Endothelial cell of umbilical vein (primary cell): ENCODE data around the gene CIDEA. TPM values are rescaled to one million over a fixed set of nuclear protein-coding genes. Genes with fewer than 3 reads are reported as not detected.

Experiments
- BruUV-seq: library from RNA; stranded (reverse); fragments of 400-500 nt; replicated peaks from 2 replicates; lab custom pipeline; 2021; lab: Mats Ljungman, UMichigan
- CTCF ChIA-PET: fragments of 300-600, 350-600 bp; sonication (Branson Sonifier 250); formaldehyde crosslinking; loops from one replicate; lab custom pipeline; 2021; ENCODE audit warnings: antibody characterized with exemption, inconsistent platforms; lab: Charles Lee
- POLR2A ChIA-PET: fragments of 300-600, 350-600 bp; sonication (Branson Sonifier 250); formaldehyde crosslinking; loops from one replicate; lab custom pipeline; 2021; ENCODE audit warnings: antibody characterized with exemption, inconsistent platforms; lab: Charles Lee
- DNase-seq: peaks from one replicate; pipeline ENCODE4 v3.0.0-alpha.2; 2011; ENCODE audit warnings: low read depth, low spot score
- FAIRE-seq: peaks from 2 replicates; lab custom pipeline; 2011; peaks lifted over from hg19 to GRCh38; lab: Jason Lieb, UNC
- H2AFZ ChIP-seq: 2 replicates; pipeline ENCODE4 v1.6.0; 2012; ENCODE audit warnings: low read depth, low read length, control low read depth, inconsistent platforms
- H3K27ac ChIP-seq: 2 replicates; pipeline ENCODE4 v1.5.1; 2011; ENCODE audit warnings: low read depth, mild to moderate bottlenecking, control low read depth, low read length, moderate library complexity; ENCODE audit not compliant: insufficient read depth
- H3K27me3 ChIP-seq, 2 experiments: 2 replicates each; pipeline versions ENCODE4 v1.6.0 to v1.6.1; 2011; ENCODE audit warnings: low read length in 2 of 2, mixed read lengths in 1 of 2; ENCODE audit not compliant: control insufficient read depth in 2 of 2, insufficient read depth in 2 of 2
- H3K36me3 ChIP-seq, 2 experiments: 2 replicates in 1 of 2; 3 replicates in 1 of 2; pipeline ENCODE4 v1.5.1; 2011; ENCODE audit warnings: low read length in 2 of 2, mild to moderate bottlenecking in 1 of 2, moderate library complexity in 1 of 2; ENCODE audit not compliant: control insufficient read depth in 2 of 2, insufficient read depth in 2 of 2; ENCODE audit errors: extremely low read depth in 1 of 2
- H3K4me1 ChIP-seq: 3 replicates; pipeline ENCODE4 v1.5.1; 2011; ENCODE audit warnings: mild to moderate bottlenecking, low read length; ENCODE audit not compliant: control insufficient read depth, insufficient read depth; ENCODE audit errors: extremely low read depth
- H3K4me2 ChIP-seq: 2 replicates; pipeline ENCODE4 v1.6.1; 2011; ENCODE audit warnings: low read length, control low read depth, mixed read lengths; ENCODE audit not compliant: insufficient read depth
- H3K4me3 ChIP-seq, 3 experiments: fragments of 200-600 bp in 1 of 3; sonication (generic), shearing (Covaris generic) in 1 of 3; replicated peaks in 1 of 3; 2 replicates each; pipeline ENCODE4 v1.5.1; 2011 to 2016; ENCODE audit warnings: control low read depth in 3 of 3, low read length in 3 of 3, mild to moderate bottlenecking in 2 of 3, inconsistent platforms in 1 of 3, low read depth in 1 of 3, moderate library complexity in 1 of 3; ENCODE audit not compliant: insufficient read depth in 1 of 3
- H3K79me2 ChIP-seq: 2 replicates; pipeline ENCODE4 v1.6.0; 2012; ENCODE audit warnings: low read length, inconsistent platforms; ENCODE audit not compliant: control insufficient read depth, insufficient read depth
- H3K9ac ChIP-seq: replicated peaks from 2 replicates; pipeline ENCODE3; 2011; ENCODE audit warnings: low read length, control low read depth; ENCODE audit not compliant: insufficient read depth; ENCODE audit errors: extremely low read depth
- H3K9me1 ChIP-seq: replicated peaks from 3 replicates; pipeline ENCODE4 v1.6.0; 2011; ENCODE audit warnings: mild to moderate bottlenecking, low read length; ENCODE audit not compliant: control insufficient read depth, insufficient read depth; ENCODE audit errors: extremely low read depth
- H3K9me3 ChIP-seq: replicated peaks from 2 replicates; pipeline ENCODE4 v1.5.1; 2012; ENCODE audit warnings: low read length, inconsistent platforms; ENCODE audit not compliant: control insufficient read depth, insufficient read depth
- H4K20me1 ChIP-seq: replicated peaks from 2 replicates; pipeline ENCODE3; 2011; ENCODE audit warnings: mild to moderate bottlenecking, low read length; ENCODE audit not compliant: control insufficient read depth, insufficient read depth; ENCODE audit errors: extremely low read depth
- GATA2 ChIP-seq: IDR thresholded peaks from 2 replicates; pipeline ENCODE4 v1.7.0; 2011; ENCODE audit warnings: low read depth, mild to moderate bottlenecking, moderate library complexity, mixed read lengths, low read length; ENCODE audit not compliant: insufficient read length, insufficient read depth
- JUN ChIP-seq: IDR thresholded peaks from 2 replicates; pipeline ENCODE4 v1.6.1; 2011; ENCODE audit warnings: borderline replicate concordance, low read depth; ENCODE audit not compliant: insufficient read length, insufficient read depth
- MYC ChIP-seq: IDR thresholded peaks from one replicate; pipeline ENCODE4 v1.6.1; 2011; ENCODE audit warnings: mild to moderate bottlenecking, low read depth, low read length
- POLR2AphosphoS5 ChIP-seq: IDR thresholded peaks from 2 replicates; pipeline ENCODE4 v1.6.1; 2012; ENCODE audit warnings: low read depth, mild to moderate bottlenecking, control low read depth, low read length, moderate library complexity; ENCODE audit not compliant: insufficient read depth
- dilution Hi-C: fragments of 300-500 bp; cut with MboI; formaldehyde crosslinking; loops from one replicate; pipeline ENCODE4 v1.15.0; 2019; ENCODE audit warnings: low sequenced_read_pairs; ENCODE audit not compliant: extremely low pct_ligation_motif_present
- intact Hi-C: fragments of 100-400 bp; cut with micrococcal nuclease; formaldehyde crosslinking; loops from one replicate; pipeline ENCODE4 v1.10.0; 2022
- polyA plus RNA-seq, 4 experiments: library from polyadenylated mRNA; depleted of rRNA in 3 of 4; stranded (reverse) in 3 of 4; unstranded in 1 of 4; fragments of >200 nt; gene quantifications; 2 replicates each; pipeline versions ENCODE4 v1.2.1 to v1.2.3, GENCODE V29; 2011 to 2012; ENCODE audit warnings: missing spikeins in 1 of 4
- total RNA-seq: library from RNA; stranded (reverse); gene quantifications from 2 replicates; pipeline ENCODE4 v1.2.3, GENCODE V29; 2021
- TF ChIP-seq, protein P1 (sequence below), 2 donors: IDR thresholded peaks; 1 replicate in 1 of 2; 2 replicates in 1 of 2; pipeline ENCODE4 v1.5.1; 2011; ENCODE audit warnings: low read length in 2 of 2, mild to moderate bottlenecking in 2 of 2, moderate library complexity in 2 of 2, control low read depth in 1 of 2, inconsistent platforms in 1 of 2, low read depth in 1 of 2; ENCODE audit not compliant: insufficient read depth in 1 of 2; ENCODE audit errors: extremely low read depth in 1 of 2
- TF ChIP-seq, protein P2 (sequence below): IDR thresholded peaks from 2 replicates; pipeline ENCODE4 v1.6.1; 2011; ENCODE audit not compliant: insufficient read depth, insufficient read length

Gene CIDEA
- total and polyA plus RNA-seq, 2 donors (not counting 3 experiments of a cell fraction or from before 2014, with no cell fraction given): 0.42 TPM; not detected in 1

DNA sequence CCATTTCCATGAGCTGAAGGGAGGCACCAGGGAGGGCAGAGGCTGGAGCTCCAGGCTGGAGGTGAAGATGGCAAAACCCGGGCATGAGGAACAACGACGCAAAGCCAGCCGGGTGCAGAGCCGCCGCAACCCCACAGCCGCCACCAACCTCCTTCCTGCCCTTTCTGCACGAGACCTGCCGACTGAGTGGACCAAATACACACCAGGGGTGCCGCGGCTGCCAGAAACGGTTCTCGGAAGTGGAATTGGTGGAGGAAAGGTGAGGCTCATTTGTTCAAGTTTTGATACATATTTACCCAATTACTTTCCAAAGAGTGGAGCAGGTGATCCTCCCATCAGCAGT is 8.4 kb upstream of the CIDEA start:
- POLR2A ChIA-PET: no interaction called here
- intact Hi-C loops: no loop called here

DNA sequence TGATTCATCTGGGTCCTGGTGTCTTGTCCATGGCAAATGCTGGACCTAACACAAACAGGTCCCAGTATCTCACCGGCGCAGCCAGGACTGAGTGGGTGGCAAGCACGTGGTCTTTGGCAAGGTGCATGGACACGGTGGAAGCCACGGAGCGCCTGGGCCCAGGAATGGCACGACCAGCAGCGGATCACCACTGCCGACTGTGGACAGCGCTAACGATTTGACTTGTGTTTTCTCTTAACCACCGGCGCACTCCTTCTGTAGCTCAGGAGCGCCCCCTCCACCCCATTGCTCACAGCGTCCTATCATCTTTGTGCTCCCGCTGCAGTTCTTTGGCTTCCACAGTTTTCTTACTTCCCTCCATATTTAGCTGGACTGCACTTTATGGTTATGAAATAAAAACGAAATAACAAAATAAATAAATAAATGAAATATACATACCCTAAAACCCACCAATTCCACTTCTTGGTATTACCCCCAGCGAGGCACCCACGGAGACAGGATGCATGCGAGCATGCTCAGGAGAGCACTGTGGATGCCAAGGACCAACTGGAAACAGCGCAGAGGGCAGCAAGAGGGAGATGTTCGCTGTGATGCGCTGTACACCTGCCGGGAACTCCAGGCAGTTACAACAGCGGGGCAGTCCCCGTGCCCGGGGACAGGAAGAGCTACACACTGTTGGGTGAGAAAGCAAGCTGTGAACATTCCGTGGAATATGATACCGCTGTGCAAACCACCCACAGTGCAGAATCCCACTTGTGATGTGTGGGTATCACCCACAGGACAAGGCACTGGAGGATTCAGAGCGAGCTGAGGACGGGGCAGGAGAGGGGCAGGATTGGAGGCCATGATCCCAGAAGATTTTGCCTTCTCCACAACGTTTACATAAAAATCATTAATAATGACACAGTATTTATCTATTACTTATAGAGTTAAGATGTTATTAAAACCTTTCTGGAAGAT is 7.0 kb upstream of the CIDEA start:
- intact Hi-C loops: no loop called here
- FAIRE-seq (peak; percentile 49), DNase-seq (peak; percentile 37)
- Histone ChIP-seq H3K79me2 (no peaks in the 10 kb centered on the region), H3K9me1 (no peaks in the 10 kb centered on the region), H3K36me3 (no peaks in the 10 kb centered on the region), H3K27ac (no peak overlapping the region), H2AFZ (no peak overlapping the region), H4K20me1 (no peaks in the 10 kb centered on the region), H3K9ac (no peak overlapping the region), H3K4me3 (no peak overlapping the region), H3K4me1 (no peaks in the 10 kb centered on the region), H3K27me3 (peaks cover 11 to 33% of the 10 kb centered on the region in 2 experiments), H3K4me2 (no peak overlapping the region), H3K9me3 (no peaks in the 10 kb centered on the region)
- ChIA-PET CTCF (interaction anchor here (1.0 to 2.4 kb wide), 15 partner anchors 9 to 309 kb away, joined by 3 to 24 read pairs (median 5); no protein-coding TSS in a partner anchor), POLR2A (no interaction called here)
- dilution Hi-C loops: no loop called here
- BruUV-seq: no TSS peak
- TF ChIP-seq JUN: no peak
- TF ChIP-seq, protein P1, sequence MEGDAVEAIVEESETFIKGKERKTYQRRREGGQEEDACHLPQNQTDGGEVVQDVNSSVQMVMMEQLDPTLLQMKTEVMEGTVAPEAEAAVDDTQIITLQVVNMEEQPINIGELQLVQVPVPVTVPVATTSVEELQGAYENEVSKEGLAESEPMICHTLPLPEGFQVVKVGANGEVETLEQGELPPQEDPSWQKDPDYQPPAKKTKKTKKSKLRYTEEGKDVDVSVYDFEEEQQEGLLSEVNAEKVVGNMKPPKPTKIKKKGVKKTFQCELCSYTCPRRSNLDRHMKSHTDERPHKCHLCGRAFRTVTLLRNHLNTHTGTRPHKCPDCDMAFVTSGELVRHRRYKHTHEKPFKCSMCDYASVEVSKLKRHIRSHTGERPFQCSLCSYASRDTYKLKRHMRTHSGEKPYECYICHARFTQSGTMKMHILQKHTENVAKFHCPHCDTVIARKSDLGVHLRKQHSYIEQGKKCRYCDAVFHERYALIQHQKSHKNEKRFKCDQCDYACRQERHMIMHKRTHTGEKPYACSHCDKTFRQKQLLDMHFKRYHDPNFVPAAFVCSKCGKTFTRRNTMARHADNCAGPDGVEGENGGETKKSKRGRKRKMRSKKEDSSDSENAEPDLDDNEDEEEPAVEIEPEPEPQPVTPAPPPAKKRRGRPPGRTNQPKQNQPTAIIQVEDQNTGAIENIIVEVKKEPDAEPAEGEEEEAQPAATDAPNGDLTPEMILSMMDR (IDR thresholded peaks at IDR 0.05; ENCODE audit: extremely low read depth in 1 of 2, insufficient read depth in 1 of 2, low read depth in 1 of 2, low read length in 2 of 2): peak; percentile 40 to 68
- TF ChIP-seq, protein P2, sequence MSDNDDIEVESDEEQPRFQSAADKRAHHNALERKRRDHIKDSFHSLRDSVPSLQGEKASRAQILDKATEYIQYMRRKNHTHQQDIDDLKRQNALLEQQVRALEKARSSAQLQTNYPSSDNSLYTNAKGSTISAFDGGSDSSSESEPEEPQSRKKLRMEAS: peak; percentile 17

More for the DNA sequence above, 8.4 kb upstream of the CIDEA start:
- no peak for TF ChIP-seq MYC
- TF ChIP-seq JUN: no peak
- no peak for TF ChIP-seq POLR2AphosphoS5
- no peak for TF ChIP-seq GATA2
- no peak overlapping the region for H3K4me2 ChIP-seq
- no peaks in the 10 kb centered on the region for H3K4me1 ChIP-seq
- no TSS peak for BruUV-seq
- CTCF ChIA-PET: interaction anchor here (1.1 to 2.2 kb wide), 2 partner anchors 7 to 9 kb away, joined by 3 to 21 read pairs; no protein-coding TSS in a partner anchor
- H3K27me3 ChIP-seq: peaks cover 12 to 39% of the 10 kb centered on the region in 2 experiments
- no peak overlapping the region for H3K27ac ChIP-seq
- no peak overlapping the region for H2AFZ ChIP-seq
- FAIRE-seq: no peak
- no peaks in the 10 kb centered on the region for H3K36me3 ChIP-seq
- H3K9ac ChIP-seq: no peak overlapping the region
- DNase-seq: no peak
- H3K9me3 ChIP-seq: no peaks in the 10 kb centered on the region
- H3K4me3 ChIP-seq: no peak overlapping the region
- dilution Hi-C loops: no loop called here
- H4K20me1 ChIP-seq: no peaks in the 10 kb centered on the region
- no peaks in the 10 kb centered on the region for H3K9me1 ChIP-seq
- H3K79me2 ChIP-seq: no peaks in the 10 kb centered on the region
